DOHH2 (cell line): ENCODE data around the gene SATB1.

Experiments
- CTCF ChIP-seq: fragments of 200-600 bp; sonication (generic); IDR thresholded peaks from one replicate; pipeline ENCODE4 v1.5.1; 2014; ENCODE audit warnings: antibody characterized with exemption, mild to moderate bottlenecking, low read depth, low read length; ENCODE audit not compliant: poor library complexity, severe bottlenecking
- EZH2phosphoT487 ChIP-seq: fragments of 200-600 bp; sonication (generic); IDR thresholded peaks from 2 replicates; pipeline ENCODE4 v1.6.1; 2017; ENCODE audit warnings: borderline replicate concordance, mild to moderate bottlenecking, antibody characterized with exemption, low read length, moderate library complexity, mixed read lengths

DNA sequence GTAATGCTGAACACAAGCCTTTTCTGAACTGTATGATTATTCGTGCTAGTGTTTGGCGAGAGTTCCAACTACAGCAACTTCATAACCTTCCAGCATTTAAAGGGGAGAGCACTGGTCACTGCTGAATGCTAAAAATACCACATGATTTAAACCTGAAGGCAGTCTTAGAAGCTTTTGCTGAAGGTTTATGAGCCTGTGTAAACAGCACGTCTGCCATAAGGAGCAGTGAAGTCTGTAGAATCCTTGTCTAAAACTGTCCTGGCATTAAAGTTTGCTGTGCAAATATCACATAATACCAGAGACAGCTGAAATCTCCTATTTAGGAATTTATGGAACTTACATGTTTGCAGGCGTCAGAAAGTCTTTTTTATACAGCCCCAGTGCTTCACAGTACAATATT, 5.9 kb downstream of the SATB1 start:
- TF ChIP-seq CTCF (no peak), EZH2phosphoT487 (no peak)
